ENCODE results near the gene CDC42BPB.
"Not testable (repeated sequence)": the region's sequence is repeated elsewhere in the genome, so short reads cannot be mapped to it uniquely, and the experiment has no call there.

CDC42BPB gene

DNA sequence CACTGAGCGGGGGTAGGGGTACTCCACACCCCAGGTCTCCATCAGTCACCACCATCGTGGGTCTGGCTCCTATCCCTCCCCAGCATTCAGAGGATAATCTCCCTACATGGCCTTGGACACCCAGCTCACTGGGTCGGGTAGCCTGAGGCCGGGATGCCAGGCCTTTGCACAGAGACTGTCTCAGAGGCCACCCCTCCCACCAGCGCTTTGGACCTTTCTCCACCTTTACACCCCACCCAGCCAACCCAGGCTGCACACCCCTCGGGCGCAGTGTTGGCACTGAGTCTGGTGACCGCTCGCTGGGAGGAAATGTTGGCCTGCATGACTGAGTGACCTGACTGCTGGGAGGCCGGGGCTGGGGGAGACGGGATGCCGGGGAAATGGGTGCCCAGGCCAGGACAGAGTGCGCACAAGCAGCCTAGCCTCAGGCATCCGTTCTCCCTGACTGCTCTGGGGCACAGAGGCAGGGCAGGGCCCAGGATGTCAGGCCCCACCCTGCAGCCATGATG lies 16.1 kb upstream of the CDC42BPB start:
- no peak for DNase-seq

DNA sequence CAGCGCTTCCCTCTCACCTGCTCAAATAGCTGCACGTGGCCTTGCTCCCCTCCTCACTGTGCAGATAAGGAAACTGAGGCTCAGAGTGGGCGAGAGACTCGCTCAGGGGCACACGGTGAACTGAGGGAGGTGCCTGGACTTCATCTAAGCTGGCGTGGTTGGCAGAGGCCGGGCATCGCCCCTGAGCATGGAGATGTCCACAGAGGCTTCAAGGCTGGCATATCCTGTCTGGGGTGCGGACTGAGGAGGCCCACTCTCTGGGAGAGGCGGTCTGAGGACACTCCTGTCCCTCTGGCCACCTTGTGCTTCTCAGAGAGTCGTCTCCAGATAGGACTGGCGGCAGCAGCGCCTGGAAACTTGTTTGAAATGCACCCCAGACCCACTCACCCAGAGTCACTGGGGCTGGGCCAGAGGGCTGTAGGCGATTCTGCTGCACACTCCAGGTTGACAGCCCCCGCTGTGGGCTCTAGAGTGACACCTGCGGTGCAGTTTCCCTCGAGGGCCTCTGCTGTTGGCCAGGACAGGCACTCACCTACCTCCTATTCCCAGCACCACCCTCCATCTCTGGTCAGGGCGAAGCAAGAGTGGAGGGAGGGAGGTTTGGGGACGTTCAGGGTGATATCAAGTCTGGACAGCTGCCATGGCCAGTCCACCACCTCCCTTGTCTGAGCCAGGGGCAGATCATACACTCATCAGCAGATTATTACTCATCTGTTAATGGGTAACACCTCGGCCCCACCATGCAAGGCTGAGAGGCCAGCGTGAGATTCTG lies 15.4 kb upstream of the CDC42BPB start:
- DNase-seq = no peak

DNA sequence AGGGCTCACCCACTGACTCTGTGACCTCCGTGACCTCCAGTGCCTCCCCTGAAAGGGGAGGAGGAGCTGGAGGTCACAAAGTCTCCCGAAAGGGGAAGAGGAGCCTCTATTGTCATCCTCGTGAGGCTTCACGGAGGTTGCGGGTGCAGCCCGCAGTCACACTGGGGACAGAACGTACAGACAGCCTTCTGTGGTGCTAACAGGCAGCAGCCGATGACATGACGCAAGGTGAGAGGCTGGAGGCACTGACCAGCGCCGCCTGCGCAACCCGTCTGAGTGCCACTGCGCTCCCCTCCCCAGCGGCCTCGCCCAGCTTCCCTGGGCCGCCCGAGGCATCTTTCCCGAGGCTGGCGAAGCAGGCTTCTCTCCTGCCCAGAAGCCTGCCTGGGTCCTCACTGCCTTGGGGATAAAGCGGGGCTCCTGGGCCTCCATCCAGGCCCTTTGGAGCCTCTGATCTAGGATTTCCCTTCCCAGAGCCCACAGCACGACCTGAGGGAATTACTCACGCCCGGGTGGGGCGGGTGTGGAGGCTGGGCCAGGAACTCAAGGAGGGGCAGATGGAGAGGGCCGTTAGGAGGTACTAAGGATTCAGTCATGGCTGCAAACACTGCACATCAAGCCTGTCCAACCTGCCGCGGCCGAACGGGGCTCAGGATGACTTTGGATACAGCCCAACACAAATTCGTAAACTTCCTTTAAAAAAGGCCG lies 14.3 kb upstream of the CDC42BPB start:
- peak; percentile 24 for DNase-seq

DNA sequence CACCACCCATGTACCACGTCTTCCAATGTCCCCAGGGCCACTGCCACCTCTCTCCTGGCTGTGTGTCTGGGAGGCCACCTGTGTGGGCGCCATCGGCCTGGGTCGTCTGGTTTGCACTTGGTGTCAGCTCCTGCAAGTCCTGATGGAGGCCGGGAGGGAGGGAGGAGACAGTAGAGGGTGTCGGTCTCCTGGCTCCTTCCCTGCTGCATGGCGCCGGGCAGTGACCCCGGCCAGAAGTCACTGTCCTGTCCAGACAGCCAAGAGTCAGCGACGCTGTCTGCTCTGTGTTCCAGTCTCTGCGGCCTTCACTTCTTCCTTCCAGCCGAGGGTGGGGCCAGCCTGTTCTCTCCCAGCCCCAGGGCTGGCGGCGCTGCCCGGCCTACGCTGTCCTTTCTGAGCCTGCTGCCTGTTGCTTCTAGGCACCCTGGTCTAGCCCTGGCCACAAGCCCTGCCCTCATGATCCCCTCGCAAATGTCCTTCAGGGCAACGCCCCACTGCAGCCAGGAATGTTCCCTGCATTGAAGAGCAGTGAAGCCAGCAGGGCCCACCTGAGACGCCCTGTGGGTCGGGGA lies 13.7 kb upstream of the CDC42BPB start:
- DNase-seq = no peak

DNA sequence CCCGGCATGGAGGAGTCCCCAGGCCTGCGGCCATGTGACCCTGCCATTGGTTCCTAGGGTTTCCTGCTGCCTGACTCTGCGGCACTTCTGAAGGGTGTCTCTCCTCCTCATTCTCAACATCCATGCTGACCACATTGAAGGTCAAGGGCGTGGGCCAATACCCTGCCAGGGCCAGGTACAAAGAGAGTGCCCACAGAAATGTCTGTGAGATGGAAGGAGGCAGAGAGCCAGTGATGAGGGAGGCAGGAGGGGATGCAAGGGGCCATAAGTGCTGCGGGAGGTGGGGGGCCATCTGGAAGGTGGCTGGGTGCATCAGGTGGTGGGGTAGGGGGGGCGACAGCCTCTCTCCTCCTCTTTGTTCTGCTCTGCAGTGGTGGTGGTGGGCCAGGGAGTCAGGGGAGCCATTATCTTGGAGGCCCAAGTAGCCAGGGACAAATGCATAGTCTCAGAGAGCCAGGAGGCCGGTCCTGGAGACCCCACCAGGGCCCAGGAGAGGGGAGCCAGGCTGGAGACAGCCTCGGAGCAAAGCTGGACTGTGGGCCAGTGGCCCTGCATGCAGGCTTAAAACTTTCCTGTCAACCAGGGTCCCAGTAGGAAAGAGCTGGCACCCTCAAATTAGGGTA lies 13.0 kb upstream of the CDC42BPB start:
- DNase-seq = no peak

DNA sequence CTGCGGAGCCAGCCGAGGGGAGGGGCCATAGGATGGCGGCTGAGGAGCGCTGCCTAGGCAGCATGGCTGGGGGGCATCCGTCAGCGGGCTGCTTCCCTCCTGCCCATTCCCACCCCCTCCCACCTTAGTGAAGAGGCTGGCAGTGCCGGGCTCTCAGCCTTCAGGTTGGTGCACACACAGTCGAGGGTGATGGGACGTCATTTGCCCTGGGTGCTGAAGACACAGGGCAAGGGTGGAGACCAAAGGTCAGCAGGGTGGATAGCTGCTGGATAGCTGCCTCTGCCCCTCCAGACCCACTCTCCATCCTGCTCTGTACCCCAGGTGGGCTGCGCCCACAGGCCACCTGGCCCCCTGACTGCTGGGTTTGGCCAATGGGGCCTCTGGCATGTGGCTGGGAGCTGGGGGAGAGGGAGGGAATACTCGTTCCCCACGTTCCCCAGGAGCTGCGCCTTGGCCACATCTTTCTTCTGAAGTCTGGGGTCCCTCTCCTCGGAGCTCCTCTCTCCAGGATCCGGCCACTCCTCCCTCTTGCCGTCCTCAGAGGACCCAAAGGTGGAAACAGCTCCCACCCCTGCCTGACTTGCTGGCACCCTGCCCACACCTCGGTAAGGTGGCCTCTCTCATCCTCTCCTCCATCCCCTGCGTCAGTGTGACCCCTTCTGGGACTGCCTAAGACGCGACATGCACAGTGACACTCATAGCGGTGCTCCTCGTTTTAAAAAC lies 11.2 kb upstream of the CDC42BPB start:
- no peak for DNase-seq

DNA sequence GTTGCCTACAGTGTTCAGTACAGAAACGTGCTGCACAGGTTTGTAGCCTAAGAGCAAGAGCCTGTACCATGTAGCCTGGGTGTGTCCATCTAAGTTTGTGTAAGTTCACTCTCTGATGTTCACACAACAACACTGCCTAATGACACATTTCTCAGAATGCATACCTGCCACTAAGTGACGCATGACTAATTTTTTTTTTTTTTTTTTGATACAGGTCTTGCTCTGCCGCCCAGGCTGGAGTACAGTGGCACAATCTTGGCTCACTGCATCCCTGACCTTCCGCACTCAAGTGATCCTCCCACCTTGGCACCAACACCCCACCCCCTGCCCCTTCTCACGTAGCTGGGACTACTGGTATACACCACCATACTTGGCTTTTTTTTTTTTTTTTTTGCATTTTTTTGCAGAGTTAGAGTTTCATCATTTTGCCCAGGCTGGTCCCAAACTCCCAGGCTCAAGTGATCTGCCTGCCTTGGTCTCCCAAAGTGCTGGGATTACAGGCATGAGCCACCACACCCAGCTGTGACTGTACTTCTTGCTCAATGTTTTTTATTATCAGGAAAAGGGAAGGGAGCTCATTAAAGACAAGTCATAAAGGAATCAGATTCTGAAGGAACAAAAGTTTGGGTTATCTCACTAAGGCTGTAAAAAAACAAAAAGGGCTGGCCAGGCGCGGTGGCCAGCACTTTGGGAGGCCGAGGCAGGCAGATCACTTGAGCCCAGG lies 10.0 kb upstream of the CDC42BPB start:
- DNase-seq = peak; percentile 52

DNA sequence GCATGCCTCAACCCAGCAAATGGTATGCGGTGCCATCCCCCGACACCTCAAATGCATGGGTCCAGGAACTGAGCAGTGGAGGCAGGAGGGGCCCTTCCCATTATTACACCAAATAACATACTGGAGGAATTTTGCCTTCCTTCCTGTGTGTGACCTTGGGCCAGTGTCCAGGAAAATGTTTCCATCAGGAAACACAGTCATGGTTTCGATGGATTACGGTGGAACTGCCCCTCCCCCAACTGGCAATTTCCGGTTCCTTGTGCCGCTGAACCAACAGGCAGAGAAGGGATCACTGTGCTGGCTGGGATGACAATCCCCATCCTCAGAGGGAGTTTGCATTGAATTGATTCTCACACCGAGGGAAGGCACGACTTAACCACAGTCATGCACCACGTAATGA lies 9.1 kb upstream of the CDC42BPB start:
- no peak for DNase-seq

DNA sequence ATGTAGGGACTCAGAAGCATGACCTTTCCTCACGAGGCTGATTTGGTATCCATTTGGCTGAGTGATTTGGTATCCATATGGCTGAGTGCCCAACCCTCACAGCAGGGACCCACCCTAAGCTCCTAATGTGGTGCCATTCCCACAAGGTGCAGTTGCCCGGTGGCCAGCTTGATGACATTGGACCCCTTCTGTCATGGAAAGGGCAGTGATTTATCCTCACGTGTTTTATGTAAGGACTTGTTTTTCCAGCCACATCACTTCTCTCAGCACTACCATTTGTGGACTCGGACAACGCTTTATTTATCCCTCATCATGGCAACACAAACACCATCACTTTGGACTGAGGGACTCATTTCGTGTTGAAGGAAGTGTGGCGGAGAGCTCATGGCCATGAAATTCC lies 8.5 kb upstream of the CDC42BPB start:
- no peak for DNase-seq

DNA sequence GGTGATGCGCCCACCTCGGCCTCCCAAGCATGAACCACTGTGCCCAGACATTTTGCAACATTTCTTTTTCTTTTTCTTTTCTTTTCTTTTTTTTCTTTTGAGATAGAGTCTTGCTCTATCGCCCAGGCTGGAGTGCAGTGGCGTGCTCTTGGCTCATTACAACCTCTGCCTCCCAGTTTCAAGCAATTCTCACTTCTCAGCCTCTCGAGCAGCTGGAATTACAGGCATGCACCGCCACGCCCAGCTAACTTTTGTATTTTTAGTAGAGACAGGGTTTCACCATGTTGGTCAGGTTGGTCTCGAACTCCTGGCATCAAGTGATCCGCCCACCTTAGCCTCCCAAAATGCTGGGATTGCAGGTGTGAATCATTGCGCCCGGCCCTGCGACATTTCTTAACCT lies 7.6 kb upstream of the CDC42BPB start:
- DNase-seq = no peak

DNA sequence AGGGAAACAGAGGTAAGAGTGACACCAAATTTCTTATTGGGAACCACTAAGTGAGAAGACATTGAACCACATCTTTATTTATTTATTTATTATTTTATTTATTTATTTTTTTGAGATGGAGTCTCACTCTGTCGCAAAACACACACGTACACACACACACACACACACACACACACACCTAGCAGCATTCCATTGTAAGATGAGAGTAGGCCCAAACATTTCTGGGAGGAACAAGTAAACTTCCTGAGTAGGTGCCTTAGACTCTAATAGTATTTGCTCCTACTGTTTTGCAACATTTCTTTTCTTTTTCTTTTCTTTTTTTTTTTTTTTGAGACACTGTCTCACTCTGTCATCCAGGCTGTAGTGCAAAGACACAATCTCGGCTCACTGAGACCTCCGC lies 7.1 kb upstream of the CDC42BPB start:
- no peak for DNase-seq

DNA sequence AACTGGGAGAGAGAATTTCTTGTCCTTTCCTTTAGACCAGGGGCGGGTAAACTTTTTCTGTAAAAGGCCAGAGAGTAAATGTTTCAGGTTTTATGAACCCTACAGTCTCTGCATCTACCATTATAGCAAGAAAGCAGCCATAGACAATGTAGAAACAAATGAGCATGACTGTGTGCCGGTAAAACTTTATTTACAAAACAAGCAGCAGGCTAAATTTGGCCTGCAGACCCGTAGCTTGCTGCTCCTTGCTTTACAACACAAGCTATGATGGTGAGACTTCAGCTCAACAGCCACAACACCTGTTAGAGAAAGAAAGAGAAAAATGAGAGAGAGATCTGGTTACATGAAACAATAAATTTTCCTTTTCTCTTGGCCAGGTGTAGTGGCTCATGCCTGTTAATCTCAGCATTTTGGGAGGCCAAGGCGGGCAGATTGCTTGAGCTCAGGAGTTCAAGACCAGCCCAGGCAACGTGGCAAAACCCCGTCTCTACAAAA lies 4.2 kb upstream of the CDC42BPB start:
- no peak for DNase-seq

DNA sequence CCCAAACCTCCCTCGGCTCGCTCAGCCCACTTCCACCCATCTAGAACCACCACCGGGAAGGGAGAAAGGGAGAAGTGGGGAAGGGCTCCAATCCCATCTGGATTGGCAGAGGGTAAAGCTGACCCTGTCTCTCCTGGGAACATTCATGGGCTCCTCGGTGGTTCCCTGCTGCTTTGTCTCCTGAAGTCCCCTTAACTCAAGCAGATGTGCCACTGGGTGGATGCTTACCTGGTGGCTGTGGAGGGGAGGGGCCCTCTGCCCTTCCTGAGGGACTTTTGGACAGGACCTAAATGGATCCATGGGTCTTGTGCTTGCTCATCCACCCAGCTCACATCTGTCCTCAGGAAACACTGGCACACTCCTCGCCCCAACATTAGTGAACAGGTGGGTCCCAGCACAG lies 2.2 kb upstream of the CDC42BPB start:
- DNase-seq = no peak

DNA sequence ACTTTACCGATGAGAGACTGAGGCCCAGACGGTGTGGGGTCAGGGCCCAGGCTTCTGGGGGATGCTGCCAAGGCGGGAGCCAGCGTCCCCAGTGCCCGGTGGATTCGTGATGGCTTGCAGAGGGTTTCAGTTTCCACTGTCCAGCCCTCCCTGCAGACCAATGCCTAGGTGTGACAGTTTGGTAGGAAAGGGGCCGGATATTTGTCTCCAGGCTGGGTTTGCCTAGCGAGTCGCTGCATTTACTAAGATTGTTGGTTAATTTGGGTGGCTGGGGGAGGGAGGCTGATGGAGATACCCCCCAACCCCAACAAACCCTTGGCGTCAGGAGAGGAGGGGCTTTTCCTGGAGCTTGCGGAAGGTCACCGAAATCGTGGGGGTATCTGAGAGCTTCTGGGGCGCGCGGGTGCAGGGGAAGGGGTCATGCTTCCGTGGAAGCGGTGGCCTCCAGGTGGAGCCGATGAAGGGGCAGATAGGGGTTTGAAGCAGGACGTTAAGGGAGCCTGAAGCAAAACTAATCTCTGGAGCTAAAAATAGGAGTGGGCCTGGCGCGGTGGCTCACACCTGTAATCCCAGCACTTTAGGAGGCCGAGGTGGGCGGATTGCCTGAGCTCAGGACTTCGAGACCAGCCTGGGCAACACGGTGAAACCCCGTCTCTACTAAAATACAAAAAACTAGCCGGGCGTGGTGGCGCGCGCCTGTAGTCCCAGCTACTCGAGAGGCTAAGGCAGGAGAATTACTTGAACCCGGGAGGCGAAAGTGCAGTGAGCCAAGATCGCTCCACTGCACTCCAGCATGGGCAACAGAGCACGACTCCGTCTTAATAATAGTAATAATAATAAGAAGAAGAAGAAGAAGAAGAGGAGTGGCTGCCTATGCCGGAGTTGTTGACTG lies 1.1 kb upstream of the CDC42BPB start:
- DNase-seq = peak; percentile 22

DNA sequence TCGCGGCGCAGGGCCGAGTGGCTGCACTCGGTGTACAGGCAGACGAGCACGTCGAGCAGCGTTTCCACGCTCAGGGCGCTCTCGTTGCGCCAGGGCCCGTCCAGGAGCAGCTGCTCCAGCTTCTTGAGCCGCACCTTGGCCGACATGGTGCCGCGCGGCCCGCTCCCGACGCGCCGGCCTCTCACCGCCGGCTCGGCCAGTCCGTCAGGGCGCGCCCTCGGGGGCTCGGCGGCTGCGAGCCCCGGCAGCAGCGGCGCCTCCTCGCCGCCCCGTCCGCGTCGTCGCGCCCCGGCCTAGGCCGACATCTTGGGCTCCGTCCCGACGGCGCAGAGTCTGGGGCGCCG lies 349 bp downstream of the CDC42BPB start:
- peak; percentile 14 for DNase-seq

DNA sequence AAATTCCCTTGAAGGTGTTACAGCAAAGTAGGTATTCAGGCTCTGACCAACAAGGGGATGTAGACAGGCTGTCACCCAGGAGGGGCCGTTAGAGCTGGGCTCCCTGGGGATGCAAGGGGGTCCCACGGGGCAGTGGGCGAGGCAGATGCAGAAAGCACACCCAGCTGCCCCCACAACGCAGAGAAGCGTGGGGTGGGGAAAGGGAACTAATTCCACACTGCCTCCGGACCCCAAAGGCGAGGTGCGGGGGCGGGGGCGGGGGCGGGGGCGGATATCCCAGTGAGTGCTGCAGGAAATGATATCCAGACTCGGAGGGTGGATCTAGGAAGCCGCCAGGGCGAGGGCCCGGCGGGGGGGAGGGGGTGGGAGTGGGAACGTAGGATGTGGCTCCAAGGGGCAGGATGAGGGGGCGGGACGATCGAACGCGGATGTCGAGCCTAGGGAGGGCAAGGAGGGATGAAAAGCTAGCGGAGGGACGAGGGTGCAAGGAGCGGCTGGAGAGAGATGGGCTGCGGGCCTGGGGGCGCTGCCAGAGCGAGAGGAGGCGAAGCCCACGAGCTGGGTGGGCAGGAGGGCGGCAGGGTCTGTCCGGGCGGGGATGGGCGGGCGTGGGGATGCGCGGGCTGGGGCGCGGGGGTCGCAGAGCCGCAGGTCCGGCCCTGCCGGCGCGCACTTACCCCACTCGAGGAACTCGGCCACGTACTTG lies 874 bp downstream of the CDC42BPB start:
- no peak for DNase-seq

DNA sequence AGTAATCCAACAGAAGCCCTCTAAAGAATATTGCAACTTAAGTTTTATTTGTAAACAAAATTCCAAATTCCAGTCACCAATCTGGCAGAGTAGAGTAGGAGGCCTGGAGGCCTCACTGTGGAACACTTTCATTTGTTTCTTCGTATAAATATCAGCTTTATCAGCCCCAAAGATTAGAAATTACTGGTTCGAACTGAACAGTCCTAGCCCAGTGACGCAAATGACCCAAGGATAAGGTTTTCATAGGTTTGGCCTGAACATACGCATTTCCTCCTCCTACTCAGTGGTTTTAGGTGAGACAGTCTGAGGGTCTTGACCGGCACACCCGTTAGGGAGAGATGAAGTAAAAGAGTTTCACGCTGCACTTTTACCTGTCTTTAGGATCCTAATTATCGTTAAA lies 1.7 kb downstream of the CDC42BPB start:
- DNase-seq = no peak

DNA sequence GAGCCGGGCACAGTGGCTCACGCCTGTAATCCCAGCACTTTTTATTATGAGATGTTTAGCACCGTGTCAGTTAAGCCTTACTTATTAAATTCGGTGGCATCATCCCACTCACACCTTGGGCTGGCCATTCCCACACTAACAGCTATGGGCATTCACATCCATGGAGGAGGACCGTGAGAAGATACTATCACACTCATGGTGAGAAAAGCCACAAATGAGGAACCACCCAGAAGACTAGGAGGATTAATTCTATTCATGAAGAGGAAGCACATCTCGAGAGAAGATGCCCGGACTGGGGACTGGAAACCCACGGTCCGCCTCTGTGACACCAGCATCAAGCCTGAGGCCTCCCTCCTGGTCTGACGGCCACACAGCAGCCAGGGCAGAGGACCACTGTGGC lies 4.9 kb downstream of the CDC42BPB start:
- peak; percentile 80 for DNase-seq

DNA sequence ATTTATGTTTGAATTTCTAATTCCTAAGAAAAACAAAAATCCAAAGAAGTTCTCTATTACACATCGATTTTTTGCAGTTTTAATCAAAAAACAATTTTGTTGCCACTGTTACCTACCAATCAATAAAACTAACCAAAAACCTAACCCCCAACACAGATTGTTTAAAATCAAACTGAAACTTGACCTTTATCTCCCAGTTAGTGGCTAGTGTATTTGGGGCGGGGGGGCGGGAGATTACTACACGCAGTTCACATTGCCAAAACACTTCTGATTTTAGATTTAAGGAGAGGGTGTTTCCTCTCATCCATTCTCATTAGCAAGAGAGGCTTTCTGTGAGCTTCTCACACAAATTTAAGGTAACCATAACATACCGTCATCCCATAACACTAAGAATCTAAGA lies 6.4 kb downstream of the CDC42BPB start:
- DNase-seq = no peak

DNA sequence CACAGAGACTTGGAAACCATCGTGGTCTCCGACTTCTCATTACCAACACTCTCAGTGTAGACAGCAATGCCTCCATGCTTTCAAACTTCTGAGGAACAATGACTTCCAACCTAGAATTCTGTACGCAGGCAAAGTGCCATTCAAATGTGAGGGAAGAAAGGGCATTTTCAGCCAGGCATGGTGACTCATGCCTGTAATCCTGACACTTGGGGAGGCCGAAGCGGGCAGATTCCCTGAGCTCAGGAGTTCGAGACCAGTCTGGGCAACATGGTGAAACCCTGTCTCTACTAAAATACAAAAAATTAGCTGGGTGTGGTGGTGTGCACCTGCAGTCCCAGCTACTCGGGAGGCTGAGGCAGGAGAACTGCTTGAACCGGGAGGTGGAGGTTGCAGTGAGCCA lies 9.9 kb downstream of the CDC42BPB start:
- not testable (repeated sequence) for DNase-seq
